PC-3 (cell line): ENCODE measurements around the gene PLAC9.
"Not testable (repeated sequence)": the region's sequence is repeated elsewhere in the genome, so short reads cannot be mapped to it uniquely, and the experiment has no call there.

Source experiments
- CTCF ChIP-seq: fragments of 300-600 bp; sonication (generic); conservative IDR thresholded peaks from 2 replicates; pipeline ENCODE4 v1.5.1; 2017; ENCODE audit warnings: antibody characterized with exemption, low read depth, mild to moderate bottlenecking, low read length
- EZH2 ChIP-seq: fragments of 300-600 bp; sonication (generic); IDR thresholded peaks from one replicate; pipeline ENCODE4 v1.6.1; 2017; ENCODE audit warnings: antibody characterized with exemption, mild to moderate bottlenecking, low read length; ENCODE audit not compliant: unreplicated experiment

DNA sequence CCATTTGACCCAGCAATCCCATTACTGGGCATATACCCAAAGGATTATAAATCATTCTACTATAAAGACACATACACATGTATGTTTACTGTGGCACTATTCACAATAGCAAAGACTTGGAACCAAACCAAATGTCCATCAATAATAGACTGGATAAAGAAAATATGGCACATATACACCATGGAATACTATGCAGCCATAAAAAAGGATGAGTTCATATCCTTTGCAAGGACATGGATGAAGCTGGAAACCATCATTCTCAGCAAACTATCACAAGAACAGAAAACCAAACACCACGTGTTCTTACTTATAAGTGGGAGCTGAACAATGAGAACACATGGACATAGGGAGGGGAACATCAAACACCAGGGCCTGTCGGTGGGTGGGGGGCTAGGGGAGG lies 34.3 kb upstream of the PLAC9 start:
- not testable (repeated sequence) for TF ChIP-seq CTCF, EZH2
